Memory B cell (primary cell): ENCODE measurements around the gene CANX.

Experiments
- ATAC-seq: fragments of 150-1000 bp; cut with Tn5 transposase; 2 replicates; pipeline ENCODE4 v1.10.0; 2021; ENCODE audit warnings: low read depth, mild to moderate bottlenecking, moderate library complexity
- DNase-seq, 2 donors: peaks; one replicate each; pipeline ENCODE4 v3.0.0; 2022; ENCODE audit warnings: low spot score in 2 of 2
- H3K27ac Mint-ChIP-seq: one replicate; pipeline ENCODE4 v1.8.0; 2022; ENCODE audit warnings: mild to moderate bottlenecking, moderate library complexity, mixed read lengths
- H3K27me3 Mint-ChIP-seq: one replicate; pipeline ENCODE4 v1.8.0; 2022; ENCODE audit warnings: mixed read lengths
- H3K36me3 Mint-ChIP-seq: one replicate; pipeline ENCODE4 v1.8.0; 2022; ENCODE audit warnings: mild to moderate bottlenecking, mixed read lengths
- H3K4me1 Mint-ChIP-seq: one replicate; pipeline ENCODE4 v1.8.0; 2022; ENCODE audit warnings: mixed read lengths
- H3K4me3 Mint-ChIP-seq: one replicate; pipeline ENCODE4 v1.8.0; 2022; ENCODE audit warnings: mild to moderate bottlenecking, moderate library complexity, mixed read lengths
- H3K9me3 Mint-ChIP-seq: one replicate; pipeline ENCODE4 v1.8.0; 2022; ENCODE audit warnings: mixed read lengths

CANX gene

GRCh38 chr5:179755022-179755421 is 56.3 kb downstream of the CANX start:
- no peak overlapping the region for H3K4me3 Mint-ChIP-seq
- H3K4me1 Mint-ChIP-seq = peaks cover 30% of the 10 kb centered on the region

GRCh38 chr5:179758955-179759354 is 60.2 kb downstream of the CANX start:
- no peaks in the 10 kb centered on the region for H3K9me3 Mint-ChIP-seq

More at GRCh38 chr5:179755022-179755421, 56.3 kb downstream of the CANX start:
- no peaks in the 10 kb centered on the region for H3K9me3 Mint-ChIP-seq
- no peak for DNase-seq
- H3K27me3 Mint-ChIP-seq = no peaks in the 10 kb centered on the region
- no peak for ATAC-seq
- peaks cover 6% of the 10 kb centered on the region for H3K36me3 Mint-ChIP-seq
- peak overlapping the region; percentile 18 for H3K27ac Mint-ChIP-seq

GRCh38 chr5:179759581-179760551 is 61.1 kb downstream of the CANX start:
- peak overlapping the region; percentile 79 for H3K27ac Mint-ChIP-seq
- H3K27me3 Mint-ChIP-seq = no peaks in the 10 kb centered on the region
- H3K9me3 Mint-ChIP-seq = no peaks in the 10 kb centered on the region
- H3K4me1 Mint-ChIP-seq = peaks cover 48% of the 10 kb centered on the region
- H3K4me3 Mint-ChIP-seq = no peak overlapping the region
- DNase-seq (no peak), ATAC-seq (no peak)
- H3K36me3 Mint-ChIP-seq = peaks cover 2% of the 10 kb centered on the region

More at GRCh38 chr5:179758955-179759354, 60.2 kb downstream of the CANX start:
- H3K27ac Mint-ChIP-seq = no peak overlapping the region
- no peak overlapping the region for H3K4me3 Mint-ChIP-seq
- H3K36me3 Mint-ChIP-seq = peaks cover 2% of the 10 kb centered on the region
- H3K27me3 Mint-ChIP-seq = no peaks in the 10 kb centered on the region
- no peak for DNase-seq
- peaks cover 50% of the 10 kb centered on the region for H3K4me1 Mint-ChIP-seq
- no peak for ATAC-seq

- H3K4me3 Mint-ChIP-seq = no peak overlapping the region
- peak; percentile 24 to 29 for DNase-seq
- peaks cover 2% of the 10 kb centered on the region for H3K36me3 Mint-ChIP-seq
- peak; percentile 89 for ATAC-seq
- H3K27me3 Mint-ChIP-seq = no peaks in the 10 kb centered on the region
- H3K4me1 Mint-ChIP-seq = peaks cover 38% of the 10 kb centered on the region
- no peaks in the 10 kb centered on the region for H3K9me3 Mint-ChIP-seq
- H3K27ac Mint-ChIP-seq = peak overlapping the region; percentile 56
These were observed 63.5 kb downstream of the CANX start for GRCh38 chr5:179762079-179762780.

DNA sequence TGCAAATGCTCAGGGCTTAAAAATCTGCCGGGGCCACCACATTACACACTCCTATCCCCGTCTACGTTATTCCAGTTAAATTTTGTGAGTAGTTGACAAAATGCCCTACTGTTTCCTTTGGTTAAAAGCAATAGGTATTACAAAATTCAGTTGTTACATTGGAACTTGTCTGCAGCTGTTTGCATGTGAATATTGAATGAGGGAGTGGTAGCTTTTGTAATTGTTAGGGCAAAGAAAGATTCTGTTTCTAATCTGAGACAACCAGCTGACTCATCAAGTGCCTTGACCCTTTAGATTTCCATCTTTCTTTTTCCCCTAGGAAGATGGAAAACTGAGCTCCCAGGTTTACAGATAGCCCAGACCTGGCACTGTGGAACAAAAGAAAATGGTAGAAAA is 64.0 kb downstream of the CANX start:
- Mint-ChIP-seq H3K27me3 (no peaks in the 10 kb centered on the region), H3K4me1 (peaks cover 38% of the 10 kb centered on the region), H3K4me3 (no peak overlapping the region), H3K36me3 (peaks cover 2% of the 10 kb centered on the region), H3K27ac (peak overlapping the region; percentile 56), H3K9me3 (no peaks in the 10 kb centered on the region)
- no peak for DNase-seq
- ATAC-seq = no peak

DNA sequence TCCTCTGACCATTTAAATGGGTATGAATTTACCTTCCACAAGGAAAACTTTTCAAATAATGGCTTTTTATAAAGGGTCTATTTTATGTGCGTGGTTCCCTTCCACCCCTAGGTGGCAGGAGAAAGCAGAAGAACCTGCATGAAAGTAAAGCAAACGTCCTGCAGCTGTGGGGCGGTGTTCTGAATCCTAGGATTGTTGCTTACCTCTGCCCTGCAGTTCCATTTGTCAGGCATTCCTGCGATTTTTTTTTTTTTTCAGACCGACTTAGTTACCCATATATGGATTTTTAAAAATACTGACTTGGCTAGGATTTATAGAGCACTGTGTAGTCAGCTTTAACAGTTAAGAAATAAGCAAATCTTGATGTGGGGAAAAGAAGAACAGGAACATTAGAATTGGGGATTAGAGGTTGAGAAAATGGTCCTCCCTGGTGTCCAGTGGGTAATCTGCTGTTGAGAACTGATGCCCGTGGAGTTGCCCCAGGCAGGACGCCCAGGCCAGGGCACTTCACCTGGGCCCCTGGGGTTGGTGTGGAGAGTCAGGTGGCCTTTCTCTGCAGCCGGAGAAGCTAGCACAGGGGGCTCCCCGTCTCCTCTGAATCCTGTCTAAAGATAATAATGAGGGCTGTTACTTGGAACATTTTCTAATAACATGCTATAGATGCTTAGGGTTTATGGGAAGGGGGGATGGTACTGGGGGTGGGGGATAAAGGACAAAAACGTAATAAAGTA is 64.6 kb downstream of the CANX start:
- Mint-ChIP-seq H3K27me3 (no peaks in the 10 kb centered on the region), H3K4me1 (peaks cover 38% of the 10 kb centered on the region), H3K9me3 (no peaks in the 10 kb centered on the region), H3K27ac (no peak overlapping the region), H3K4me3 (no peak overlapping the region), H3K36me3 (peaks cover 2% of the 10 kb centered on the region)
- peak; percentile 66 for ATAC-seq
- peak; percentile 37 to 44 for DNase-seq

GRCh38 chr5:179764056-179764455 is 65.3 kb downstream of the CANX start:
- Mint-ChIP-seq H3K36me3 (peaks cover 4% of the 10 kb centered on the region), H3K9me3 (no peaks in the 10 kb centered on the region), H3K27ac (no peak overlapping the region), H3K4me3 (no peak overlapping the region), H3K4me1 (peaks cover 36% of the 10 kb centered on the region), H3K27me3 (no peaks in the 10 kb centered on the region)
- DNase-seq = no peak
- no peak for ATAC-seq

- Mint-ChIP-seq H3K27ac (no peak overlapping the region), H3K9me3 (no peaks in the 10 kb centered on the region), H3K4me3 (no peak overlapping the region), H3K27me3 (no peaks in the 10 kb centered on the region), H3K36me3 (peaks cover 10% of the 10 kb centered on the region), H3K4me1 (peaks cover 23% of the 10 kb centered on the region)
- DNase-seq (no peak), ATAC-seq (no peak)
These were observed 66.6 kb downstream of the CANX start for GRCh38 chr5:179765400-179765799.

DNA sequence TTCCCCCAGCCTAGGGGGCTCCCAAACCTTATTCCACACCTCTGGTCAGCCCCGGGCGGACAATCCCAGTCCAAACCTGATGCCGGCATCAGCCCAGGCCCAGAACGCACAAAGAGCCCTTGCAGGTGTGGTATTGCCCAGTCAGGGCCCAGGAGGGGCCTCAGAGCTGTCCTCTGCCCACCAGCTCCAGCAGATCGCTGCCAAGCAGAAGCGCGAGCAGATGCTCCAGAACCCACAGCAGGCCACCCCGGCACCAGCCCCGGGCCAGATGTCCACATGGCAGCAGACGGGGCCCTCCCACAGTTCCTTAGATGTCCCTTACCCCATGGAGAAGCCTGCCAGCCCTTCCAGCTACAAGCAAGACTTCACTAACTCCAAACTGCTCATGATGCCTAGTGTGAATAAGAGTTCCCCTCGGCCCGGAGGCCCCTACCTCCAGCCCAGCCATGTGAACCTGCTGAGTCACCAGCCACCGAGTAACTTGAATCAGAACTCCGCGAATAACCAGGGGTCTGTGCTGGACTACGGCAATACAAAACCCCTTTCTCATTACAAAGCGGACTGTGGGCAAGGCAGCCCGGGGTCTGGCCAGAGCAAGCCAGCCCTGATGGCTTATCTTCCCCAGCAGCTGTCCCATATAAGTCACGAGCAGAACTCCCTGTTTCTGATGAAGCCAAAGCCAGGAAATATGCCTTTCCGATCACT is 67.4 kb downstream of the CANX start:
- no peaks in the 10 kb centered on the region for H3K9me3 Mint-ChIP-seq
- no peak overlapping the region for H3K27ac Mint-ChIP-seq
- no peak for ATAC-seq
- no peak for DNase-seq
- H3K36me3 Mint-ChIP-seq = peaks cover 14% of the 10 kb centered on the region
- peaks cover 20% of the 10 kb centered on the region for H3K4me1 Mint-ChIP-seq
- no peak overlapping the region for H3K4me3 Mint-ChIP-seq
- H3K27me3 Mint-ChIP-seq = no peaks in the 10 kb centered on the region

GRCh38 chr5:179766726-179767455 is 68.1 kb downstream of the CANX start:
- Mint-ChIP-seq H3K27ac (no peak overlapping the region), H3K4me3 (no peak overlapping the region), H3K9me3 (no peaks in the 10 kb centered on the region), H3K36me3 (peaks cover 16% of the 10 kb centered on the region), H3K4me1 (peaks cover 16% of the 10 kb centered on the region), H3K27me3 (no peaks in the 10 kb centered on the region)
- no peak for DNase-seq
- no peak for ATAC-seq

- H3K4me3 Mint-ChIP-seq = no peak overlapping the region
- no peaks in the 10 kb centered on the region for H3K27me3 Mint-ChIP-seq
- peaks cover 11% of the 10 kb centered on the region for H3K4me1 Mint-ChIP-seq
- peaks cover 22% of the 10 kb centered on the region for H3K36me3 Mint-ChIP-seq
- no peak for DNase-seq
- no peaks in the 10 kb centered on the region for H3K9me3 Mint-ChIP-seq
- H3K27ac Mint-ChIP-seq = no peak overlapping the region
- no peak for ATAC-seq
These were observed 68.8 kb downstream of the CANX start for GRCh38 chr5:179767496-179768100.

DNA sequence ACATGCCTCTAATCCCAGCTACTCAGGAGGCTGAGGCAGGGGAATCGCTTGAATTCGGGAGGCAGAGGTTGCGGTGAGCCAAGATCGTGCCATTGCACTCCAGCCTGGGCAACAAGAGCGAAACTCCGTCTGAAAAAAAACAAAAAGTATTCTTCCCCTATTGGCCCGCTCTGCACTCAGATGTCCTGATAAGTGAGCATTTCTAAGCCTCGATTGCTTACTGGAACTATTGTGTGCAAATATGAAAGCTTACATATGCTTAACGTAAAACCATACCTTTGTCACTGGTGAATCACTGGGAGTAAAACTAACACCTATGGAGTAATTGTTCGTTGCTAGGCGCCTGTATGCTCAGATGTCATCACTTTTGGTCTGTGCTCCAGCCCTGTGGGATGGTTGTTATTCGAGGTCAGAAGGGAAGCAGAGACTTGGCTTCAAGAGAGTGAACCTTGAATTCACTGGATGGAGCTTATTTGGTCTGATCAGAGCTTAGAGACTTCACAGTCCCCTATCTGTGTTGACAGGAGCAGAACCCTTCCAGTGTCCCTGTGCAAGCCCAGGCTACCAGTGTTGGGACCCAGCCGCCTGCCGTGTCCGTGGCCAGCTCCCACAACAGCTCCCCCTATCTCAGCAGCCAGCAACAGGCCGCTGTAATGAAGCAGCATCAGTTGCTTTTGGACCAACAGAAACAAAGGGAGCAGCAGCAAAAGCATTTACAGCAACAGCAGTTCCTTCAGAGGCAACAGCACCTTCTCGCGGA is 69.7 kb downstream of the CANX start:
- Mint-ChIP-seq H3K27me3 (no peaks in the 10 kb centered on the region), H3K4me1 (peaks cover 5% of the 10 kb centered on the region), H3K27ac (no peak overlapping the region), H3K9me3 (no peaks in the 10 kb centered on the region), H3K4me3 (no peak overlapping the region), H3K36me3 (peaks cover 29% of the 10 kb centered on the region)
- ATAC-seq (no peak), DNase-seq (no peak)
